ENCODE measurements around the gene OCSTAMP. TPM values are rescaled to one million over a fixed set of nuclear protein-coding genes. Genes with fewer than 3 reads are reported as not detected.

OCSTAMP gene
- total and polyA plus RNA-seq, 2 experiments from 2014 or later, result 0.32 to 0.45 TPM

- TF ChIP-seq REST (IDR thresholded peaks at IDR 0.05; ENCODE audit: unreplicated experiment) (no peak), CTCF (conservative IDR thresholded peaks at IDR 0.05; ENCODE audit: low read depth in 2 of 2) (no peak), NANOG (IDR thresholded peaks at IDR 0.05; ENCODE audit: borderline replicate concordance) (no peak), JUNB (IDR thresholded peaks at IDR 0.05; ENCODE audit: unreplicated experiment) (no peak), STAT1 (IDR thresholded peaks at IDR 0.05; ENCODE audit: unreplicated experiment) (no peak), CREB1 (CRISPR knock-in tag; IDR thresholded peaks at IDR 0.05; ENCODE audit: low read depth) (no peak), ZNF114 (CRISPR knock-in tag; IDR thresholded peaks at IDR 0.05) (no peak), EZH2 (IDR thresholded peaks at IDR 0.05; ENCODE audit: low read depth, unreplicated experiment) (no peak)
Measured at GRCh38 chr20:46559001-46559400, 8.5 kb upstream of the OCSTAMP start (continued).

DNA sequence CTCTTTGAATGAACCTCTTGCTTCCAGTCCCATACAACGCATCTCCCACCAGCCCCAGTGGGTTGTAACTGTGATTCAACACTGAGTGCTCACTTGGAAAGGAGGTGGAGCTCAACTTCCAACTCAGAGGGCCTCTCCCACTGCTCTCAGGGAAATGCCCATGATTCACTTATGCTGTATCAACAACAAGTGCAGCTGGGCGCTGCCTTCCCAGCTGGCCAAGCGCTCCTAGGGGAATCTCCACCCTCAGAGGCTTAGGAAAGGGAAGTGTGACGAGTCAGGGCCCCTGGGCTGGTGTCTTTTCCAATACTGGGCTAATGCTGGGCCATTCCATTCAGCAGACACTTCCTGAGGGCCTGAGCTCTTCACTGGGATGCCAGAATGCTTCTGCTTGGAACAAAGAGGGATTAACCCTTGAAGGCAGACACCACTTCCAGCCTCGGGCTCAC, 8.1 kb upstream of the OCSTAMP start:
- H3K4me1 Mint-ChIP-seq, result peaks cover 26% of the 10 kb centered on the region
- no peaks in the 10 kb centered on the region; the same call in 2 of the 3 replicates for H3K9me3 Mint-ChIP-seq
- no peak for ATAC-seq

More for the DNA sequence above, 8.1 kb upstream of the OCSTAMP start:
- Histone ChIP-seq H3K4me1 (ENCODE audit: insufficient read depth) (peaks cover 36% of the 10 kb centered on the region), H3K79me2 (replicated peaks; ENCODE audit: insufficient read depth) (no peaks in the 10 kb centered on the region), H3F3A (replicated peaks; ENCODE audit: low read depth) (no peaks in the 10 kb centered on the region), H3K4me3 (no peak overlapping the region), H4K20me1 (replicated peaks; ENCODE audit: insufficient read depth) (no peaks in the 10 kb centered on the region), H3K4me2 (no peak overlapping the region), H3K36me3 (ENCODE audit: insufficient read depth) (no peaks in the 10 kb centered on the region), H2AFZ (no peak overlapping the region), H3K27me3 (ENCODE audit: insufficient read depth) (no peaks in the 10 kb centered on the region), H3K9me2 (ENCODE audit: insufficient read depth) (no peaks in the 10 kb centered on the region), H3K27ac (ENCODE audit: low read depth) (no peak overlapping the region)
- DNase-seq (ENCODE audit: low spot score), result no peak
- H3K36me3 Mint-ChIP-seq (ENCODE audit: low read depth), result no peaks in the 10 kb centered on the region; the same call in 2 of the 3 replicates
- H3K27me3 Mint-ChIP-seq (ENCODE audit: insufficient read depth, low read depth, poor library complexity), result peaks cover 9% of the 10 kb centered on the region
- H3K27ac Mint-ChIP-seq, result no peak overlapping the region
- no peak for TF ChIP-seq REST (IDR thresholded peaks at IDR 0.05; ENCODE audit: unreplicated experiment)
- no peak for TF ChIP-seq JUNB (IDR thresholded peaks at IDR 0.05; ENCODE audit: unreplicated experiment)
- TF ChIP-seq ZNF114 (CRISPR knock-in tag; IDR thresholded peaks at IDR 0.05), result no peak
- H3K4me3 Mint-ChIP-seq, result no peak overlapping the region

All from GM23338 (cell line).